Measurements from ENCODE around the gene GOLGA8R. TPM values are rescaled to one million over a fixed set of nuclear protein-coding genes. Genes with fewer than 3 reads are reported as not detected.
"Not testable (repeated sequence)": the region's sequence is repeated elsewhere in the genome, so short reads cannot be mapped to it uniquely, and the experiment has no call there.

GOLGA8R gene
- polyA plus RNA-seq, 3 donors: 0.21 to 2.9 TPM; not detected in 1

- H3K4me1 ChIP-seq (ENCODE audit: control insufficient read depth in 1 of 2, insufficient read depth in 2 of 2, low read length in 2 of 2): not testable (repeated sequence)
- WGBS (ENCODE audit: insufficient coverage): no CpG with 5 or more reads among the region's 3 CpGs
These were observed 24.3 kb upstream of the GOLGA8R start for GRCh38 chr15:30438348-30438747.

GRCh38 chr15:30435878-30436277 is 21.8 kb upstream of the GOLGA8R start:
- not testable (repeated sequence) for DNase-seq; H3K4me3 ChIP-seq (replicated peaks in 1 of 3; ENCODE audit: low read depth in 2 of 3, low read length in 3 of 3)
- WGBS (ENCODE audit: insufficient coverage): no CpG with 5 or more reads among the region's 5 CpGs

More at GRCh38 chr15:30438348-30438747, 24.3 kb upstream of the GOLGA8R start:
- H3K4me2 ChIP-seq (replicated peaks; ENCODE audit: extremely low read depth, low read length, poor library complexity, severe bottlenecking); H3K79me2 ChIP-seq (ENCODE audit: insufficient read depth, low read length); H3K36me3 Mint-ChIP-seq; H2AFZ ChIP-seq (ENCODE audit: insufficient read depth, low read depth, low read length, poor library complexity, severe bottlenecking); H3K9me3 Mint-ChIP-seq; H3K4me1 Mint-ChIP-seq; intact Hi-C loops (cut with micrococcal nuclease); DNase-seq; H4K20me1 ChIP-seq (ENCODE audit: insufficient read depth, low read length); H3K9ac ChIP-seq (ENCODE audit: insufficient read depth, low read length, poor library complexity, severe bottlenecking); H3K4me3 Mint-ChIP-seq; H3K27me3 ChIP-seq (ENCODE audit: control insufficient read depth in 2 of 2, insufficient read depth in 2 of 2, low read length in 2 of 2); H3K27me3 Mint-ChIP-seq (ENCODE audit: low read depth in 3 of 3); H3K27ac Mint-ChIP-seq; H3K36me3 ChIP-seq (replicated peaks in 1 of 2; ENCODE audit: control insufficient read depth in 1 of 2, insufficient read depth in 2 of 2, low read length in 2 of 2); H3K27ac ChIP-seq (ENCODE audit: low read depth in 1 of 2, low read length in 2 of 2); H3K9me3 ChIP-seq (replicated peaks in 1 of 2; ENCODE audit: control insufficient read depth in 1 of 2, insufficient read depth in 1 of 2, low read length in 2 of 2); H3K4me3 ChIP-seq (replicated peaks in 1 of 3; ENCODE audit: low read depth in 2 of 3, low read length in 3 of 3): not testable (repeated sequence)

GRCh38 chr15:30420723-30421122 is 6.7 kb upstream of the GOLGA8R start:
- H3K36me3 ChIP-seq (replicated peaks in 1 of 2; ENCODE audit: control insufficient read depth in 1 of 2, insufficient read depth in 2 of 2, low read length in 2 of 2); DNase-seq; H3K4me1 Mint-ChIP-seq; H3K4me1 ChIP-seq (ENCODE audit: control insufficient read depth in 1 of 2, insufficient read depth in 2 of 2, low read length in 2 of 2); intact Hi-C loops (cut with micrococcal nuclease); H3K27ac ChIP-seq (ENCODE audit: low read depth in 1 of 2, low read length in 2 of 2); H3K27me3 ChIP-seq (ENCODE audit: control insufficient read depth in 2 of 2, insufficient read depth in 2 of 2, low read length in 2 of 2); H3K4me3 ChIP-seq (replicated peaks in 1 of 3; ENCODE audit: low read depth in 2 of 3, low read length in 3 of 3); H3K36me3 Mint-ChIP-seq; H3K27ac Mint-ChIP-seq; H3K9me3 ChIP-seq (replicated peaks in 1 of 2; ENCODE audit: control insufficient read depth in 1 of 2, insufficient read depth in 1 of 2, low read length in 2 of 2); H4K20me1 ChIP-seq (ENCODE audit: insufficient read depth, low read length); H3K9ac ChIP-seq (ENCODE audit: insufficient read depth, low read length, poor library complexity, severe bottlenecking); H2AFZ ChIP-seq (ENCODE audit: insufficient read depth, low read depth, low read length, poor library complexity, severe bottlenecking); H3K9me3 Mint-ChIP-seq; H3K79me2 ChIP-seq (ENCODE audit: insufficient read depth, low read length); H3K4me2 ChIP-seq (replicated peaks; ENCODE audit: extremely low read depth, low read length, poor library complexity, severe bottlenecking); H3K27me3 Mint-ChIP-seq (ENCODE audit: low read depth in 3 of 3): not testable (repeated sequence)
- peak overlapping the region in 1 of 2 donors; percentile 57 for H3K4me3 Mint-ChIP-seq
- 6% methylated on average over 3 of the region's 6 CpGs for WGBS (ENCODE audit: insufficient coverage)

More at GRCh38 chr15:30435878-30436277, 21.8 kb upstream of the GOLGA8R start:
- H3K9me3 ChIP-seq (replicated peaks in 1 of 2; ENCODE audit: control insufficient read depth in 1 of 2, insufficient read depth in 1 of 2, low read length in 2 of 2); H3K27me3 Mint-ChIP-seq (ENCODE audit: low read depth in 3 of 3); H4K20me1 ChIP-seq (ENCODE audit: insufficient read depth, low read length); intact Hi-C loops (cut with micrococcal nuclease); H3K4me2 ChIP-seq (replicated peaks; ENCODE audit: extremely low read depth, low read length, poor library complexity, severe bottlenecking); H3K36me3 ChIP-seq (replicated peaks in 1 of 2; ENCODE audit: control insufficient read depth in 1 of 2, insufficient read depth in 2 of 2, low read length in 2 of 2); H3K4me1 Mint-ChIP-seq; H3K4me3 Mint-ChIP-seq; H3K9ac ChIP-seq (ENCODE audit: insufficient read depth, low read length, poor library complexity, severe bottlenecking); H3K36me3 Mint-ChIP-seq; H3K27ac Mint-ChIP-seq; H3K79me2 ChIP-seq (ENCODE audit: insufficient read depth, low read length); H3K27ac ChIP-seq (ENCODE audit: low read depth in 1 of 2, low read length in 2 of 2); H2AFZ ChIP-seq (ENCODE audit: insufficient read depth, low read depth, low read length, poor library complexity, severe bottlenecking); H3K9me3 Mint-ChIP-seq; H3K27me3 ChIP-seq (ENCODE audit: control insufficient read depth in 2 of 2, insufficient read depth in 2 of 2, low read length in 2 of 2); H3K4me1 ChIP-seq (ENCODE audit: control insufficient read depth in 1 of 2, insufficient read depth in 2 of 2, low read length in 2 of 2): not testable (repeated sequence)

- H2AFZ ChIP-seq (ENCODE audit: insufficient read depth, low read depth, low read length, poor library complexity, severe bottlenecking); H4K20me1 ChIP-seq (ENCODE audit: insufficient read depth, low read length); H3K79me2 ChIP-seq (ENCODE audit: insufficient read depth, low read length); H3K4me1 Mint-ChIP-seq; H3K27ac ChIP-seq (ENCODE audit: low read depth in 1 of 2, low read length in 2 of 2); intact Hi-C loops (cut with micrococcal nuclease); H3K9ac ChIP-seq (ENCODE audit: insufficient read depth, low read length, poor library complexity, severe bottlenecking); H3K36me3 Mint-ChIP-seq; H3K36me3 ChIP-seq (replicated peaks in 1 of 2; ENCODE audit: control insufficient read depth in 1 of 2, insufficient read depth in 2 of 2, low read length in 2 of 2); H3K27me3 Mint-ChIP-seq (ENCODE audit: low read depth in 3 of 3); H3K4me2 ChIP-seq (replicated peaks; ENCODE audit: extremely low read depth, low read length, poor library complexity, severe bottlenecking); DNase-seq; H3K27me3 ChIP-seq (ENCODE audit: control insufficient read depth in 2 of 2, insufficient read depth in 2 of 2, low read length in 2 of 2); H3K9me3 Mint-ChIP-seq; H3K27ac Mint-ChIP-seq; H3K9me3 ChIP-seq (replicated peaks in 1 of 2; ENCODE audit: control insufficient read depth in 1 of 2, insufficient read depth in 1 of 2, low read length in 2 of 2); H3K4me1 ChIP-seq (ENCODE audit: control insufficient read depth in 1 of 2, insufficient read depth in 2 of 2, low read length in 2 of 2); H3K4me3 Mint-ChIP-seq; H3K4me3 ChIP-seq (replicated peaks in 1 of 3; ENCODE audit: low read depth in 2 of 3, low read length in 3 of 3): not testable (repeated sequence)
- WGBS (ENCODE audit: insufficient coverage): 95% methylated on average over 3 of the region's 6 CpGs
These were observed 6.4 kb downstream of the GOLGA8R start for GRCh38 chr15:30407636-30408035.
